Measurements from ENCODE around the gene FCRLA. TPM values are rescaled to one million over a fixed set of nuclear protein-coding genes. Genes with fewer than 3 reads are reported as not detected.
"Not testable (repeated sequence)": the region's sequence is repeated elsewhere in the genome, so short reads cannot be mapped to it uniquely, and the experiment has no call there.

Gene FCRLA, protein sequence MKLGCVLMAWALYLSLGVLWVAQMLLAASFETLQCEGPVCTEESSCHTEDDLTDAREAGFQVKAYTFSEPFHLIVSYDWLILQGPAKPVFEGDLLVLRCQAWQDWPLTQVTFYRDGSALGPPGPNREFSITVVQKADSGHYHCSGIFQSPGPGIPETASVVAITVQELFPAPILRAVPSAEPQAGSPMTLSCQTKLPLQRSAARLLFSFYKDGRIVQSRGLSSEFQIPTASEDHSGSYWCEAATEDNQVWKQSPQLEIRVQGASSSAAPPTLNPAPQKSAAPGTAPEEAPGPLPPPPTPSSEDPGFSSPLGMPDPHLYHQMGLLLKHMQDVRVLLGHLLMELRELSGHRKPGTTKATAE
- 2.4 TPM for total RNA-seq
- 11.5 TPM for polyA plus RNA-seq
- long read RNA-seq, donor 1 = 0 reads
- long read RNA-seq, donor 2 = 0 reads
- long read RNA-seq, donor 3, partial matches to known transcripts = 0 of 4 reads
- long read RNA-seq, donor 3, other reads (novel, unspliced or antisense) = 0 of 4 reads
- long read RNA-seq, donor 4, partial matches to known transcripts = 0 of 1 reads
- long read RNA-seq, donor 4, other reads (novel, unspliced or antisense) = 0 of 1 reads
- long read RNA-seq, donor 5, partial matches to known transcripts = 0 of 3 reads
- long read RNA-seq, donor 5, other reads (novel, unspliced or antisense) = 0 of 3 reads
- long read RNA-seq, donor 6, partial matches to known transcripts = 0 of 2 reads
- long read RNA-seq, donor 6, other reads (novel, unspliced or antisense) = 0 of 2 reads
- long read RNA-seq, donor 7, partial matches to known transcripts = 0 of 1 reads
- long read RNA-seq, donor 7, other reads (novel, unspliced or antisense) = 0 of 1 reads
- long read RNA-seq, donor 8, partial matches to known transcripts = 0 of 1 reads
- long read RNA-seq, donor 8, other reads (novel, unspliced or antisense) = 0 of 1 reads
- long read RNA-seq, donor 9 = 0 reads
- long read RNA-seq, donor 10, partial matches to known transcripts = 0 of 1 reads
- long read RNA-seq, donor 10, other reads (novel, unspliced or antisense) = 0 of 1 reads

- Histone ChIP-seq H3K9me3 (ENCODE audit: control insufficient read depth in 2 of 2, insufficient read depth in 1 of 2, low read length in 1 of 2) (no peaks in the 10 kb centered on the region), H3K4me1 (ENCODE audit: control insufficient read depth in 2 of 2, insufficient read depth in 2 of 2, low read length in 2 of 2) (no peaks in the 10 kb centered on the region), H3K27ac (ENCODE audit: low read depth in 1 of 2, low read length in 1 of 2) (no peak within 1 kb of the TSS), H3K4me3 (ENCODE audit: low read length in 2 of 2) (no peak within 1 kb of the TSS), H3K36me3 (ENCODE audit: control insufficient read depth in 2 of 2, insufficient read depth in 2 of 2, low read length in 1 of 2) (no peaks in the 10 kb centered on the region), H3K27me3 (ENCODE audit: control insufficient read depth in 2 of 2, insufficient read depth in 1 of 2, low read length in 1 of 2) (peaks cover 7 to 11% of the 10 kb centered on the region in 2 donors)
- DNase-seq (ENCODE audit: low read depth in 6 of 9, low spot score in 9 of 9) = no peak
- WGBS = 57% methylated on average over 4 of the region's 4 CpGs
Measured at GRCh38 chr1:161706482-161707347, at the start of gene FCRLA. TSS of gene FCRLA (plus strand) at chr1:161707229. CDS start at chr1:161707265, 36 bp downstream.

DNA sequence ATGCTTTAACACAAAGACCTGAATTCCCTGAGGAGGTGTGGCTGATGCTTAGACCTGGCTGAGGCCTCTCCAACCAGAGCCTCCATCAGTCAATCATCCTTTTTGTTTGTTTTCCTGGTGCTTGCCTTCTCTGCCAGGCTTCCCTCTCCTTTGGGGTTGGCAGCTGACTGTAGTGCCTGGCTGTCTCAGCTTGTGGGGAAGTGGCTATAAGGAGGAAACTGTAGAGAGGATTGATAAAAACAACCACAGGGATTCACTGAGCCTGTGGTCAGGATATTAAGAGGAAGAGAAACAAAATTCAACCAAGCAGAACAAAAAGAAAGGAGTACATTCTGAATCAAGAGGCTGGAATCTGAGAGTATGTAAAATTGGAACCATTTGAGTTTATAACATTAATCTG, 48.5 kb upstream of the FCRLA start:
- H3K4me1 ChIP-seq (ENCODE audit: control insufficient read depth in 2 of 2, insufficient read depth in 2 of 2, low read length in 2 of 2); H3K9me3 ChIP-seq (ENCODE audit: control insufficient read depth in 2 of 2, insufficient read depth in 1 of 2, low read length in 1 of 2); H3K4me3 ChIP-seq (ENCODE audit: low read length in 2 of 2); H3K27ac ChIP-seq (ENCODE audit: low read depth in 1 of 2, low read length in 1 of 2); H3K27me3 ChIP-seq (ENCODE audit: control insufficient read depth in 2 of 2, insufficient read depth in 1 of 2, low read length in 1 of 2); H3K36me3 ChIP-seq (ENCODE audit: control insufficient read depth in 2 of 2, insufficient read depth in 2 of 2, low read length in 1 of 2); DNase-seq (ENCODE audit: low read depth in 6 of 9, low spot score in 9 of 9): not testable (repeated sequence)

- H3K9me3 ChIP-seq (ENCODE audit: control insufficient read depth in 2 of 2, insufficient read depth in 1 of 2, low read length in 1 of 2); H3K4me1 ChIP-seq (ENCODE audit: control insufficient read depth in 2 of 2, insufficient read depth in 2 of 2, low read length in 2 of 2); H3K27me3 ChIP-seq (ENCODE audit: control insufficient read depth in 2 of 2, insufficient read depth in 1 of 2, low read length in 1 of 2); H3K27ac ChIP-seq (ENCODE audit: low read depth in 1 of 2, low read length in 1 of 2); H3K36me3 ChIP-seq (ENCODE audit: control insufficient read depth in 2 of 2, insufficient read depth in 2 of 2, low read length in 1 of 2); DNase-seq (ENCODE audit: low read depth in 6 of 9, low spot score in 9 of 9); H3K4me3 ChIP-seq (ENCODE audit: low read length in 2 of 2): not testable (repeated sequence)
- WGBS = 21% methylated on average over 3 of the region's 9 CpGs
Measured at GRCh38 chr1:161661660-161662311, 45.2 kb upstream of the FCRLA start.

- no CpG with 5 or more reads among the region's 4 CpGs for WGBS
- DNase-seq (ENCODE audit: low read depth in 6 of 9, low spot score in 9 of 9); H3K27me3 ChIP-seq (ENCODE audit: control insufficient read depth in 2 of 2, insufficient read depth in 1 of 2, low read length in 1 of 2); H3K27ac ChIP-seq (ENCODE audit: low read depth in 1 of 2, low read length in 1 of 2); H3K9me3 ChIP-seq (ENCODE audit: control insufficient read depth in 2 of 2, insufficient read depth in 1 of 2, low read length in 1 of 2); H3K4me3 ChIP-seq (ENCODE audit: low read length in 2 of 2); H3K4me1 ChIP-seq (ENCODE audit: control insufficient read depth in 2 of 2, insufficient read depth in 2 of 2, low read length in 2 of 2); H3K36me3 ChIP-seq (ENCODE audit: control insufficient read depth in 2 of 2, insufficient read depth in 2 of 2, low read length in 1 of 2): not testable (repeated sequence)
Measured at GRCh38 chr1:161662684-161663339, 44.2 kb upstream of the FCRLA start, which contains the start of gene FCGR2B. TSS of gene FCGR2B (plus strand) at chr1:161663143. CDS start at chr1:161663242, 99 bp downstream.

GRCh38 chr1:161663569-161663968, 43.5 kb upstream of the FCRLA start:
- not testable (repeated sequence) for H3K27me3 ChIP-seq (ENCODE audit: control insufficient read depth in 2 of 2, insufficient read depth in 1 of 2, low read length in 1 of 2); H3K9me3 ChIP-seq (ENCODE audit: control insufficient read depth in 2 of 2, insufficient read depth in 1 of 2, low read length in 1 of 2); H3K27ac ChIP-seq (ENCODE audit: low read depth in 1 of 2, low read length in 1 of 2); H3K36me3 ChIP-seq (ENCODE audit: control insufficient read depth in 2 of 2, insufficient read depth in 2 of 2, low read length in 1 of 2); H3K4me3 ChIP-seq (ENCODE audit: low read length in 2 of 2); DNase-seq (ENCODE audit: low read depth in 6 of 9, low spot score in 9 of 9); H3K4me1 ChIP-seq (ENCODE audit: control insufficient read depth in 2 of 2, insufficient read depth in 2 of 2, low read length in 2 of 2)
- WGBS = no CpG with 5 or more reads among the region's 1 CpG

- H3K27ac ChIP-seq (ENCODE audit: low read depth in 1 of 2, low read length in 1 of 2); H3K36me3 ChIP-seq (ENCODE audit: control insufficient read depth in 2 of 2, insufficient read depth in 2 of 2, low read length in 1 of 2); H3K27me3 ChIP-seq (ENCODE audit: control insufficient read depth in 2 of 2, insufficient read depth in 1 of 2, low read length in 1 of 2); DNase-seq (ENCODE audit: low read depth in 6 of 9, low spot score in 9 of 9); H3K9me3 ChIP-seq (ENCODE audit: control insufficient read depth in 2 of 2, insufficient read depth in 1 of 2, low read length in 1 of 2); H3K4me1 ChIP-seq (ENCODE audit: control insufficient read depth in 2 of 2, insufficient read depth in 2 of 2, low read length in 2 of 2); H3K4me3 ChIP-seq (ENCODE audit: low read length in 2 of 2): not testable (repeated sequence)
- WGBS = no CpG with 5 or more reads among the region's 4 CpGs
Measured at GRCh38 chr1:161664689-161665088, 42.3 kb upstream of the FCRLA start.

- WGBS = 89% methylated on average over 12 of the region's 15 CpGs
- not testable (repeated sequence) for H3K9me3 ChIP-seq (ENCODE audit: control insufficient read depth in 2 of 2, insufficient read depth in 1 of 2, low read length in 1 of 2); H3K4me3 ChIP-seq (ENCODE audit: low read length in 2 of 2); DNase-seq (ENCODE audit: low read depth in 6 of 9, low spot score in 9 of 9); H3K27me3 ChIP-seq (ENCODE audit: control insufficient read depth in 2 of 2, insufficient read depth in 1 of 2, low read length in 1 of 2); H3K36me3 ChIP-seq (ENCODE audit: control insufficient read depth in 2 of 2, insufficient read depth in 2 of 2, low read length in 1 of 2); H3K27ac ChIP-seq (ENCODE audit: low read depth in 1 of 2, low read length in 1 of 2); H3K4me1 ChIP-seq (ENCODE audit: control insufficient read depth in 2 of 2, insufficient read depth in 2 of 2, low read length in 2 of 2)
Measured at GRCh38 chr1:161671045-161672020, 35.7 kb upstream of the FCRLA start.
